SK-N-MC (cell line): ENCODE results near the gene OR10H5.

Experiments used
- EZH2 ChIP-seq: fragments of 200-600 bp; sonication (generic); IDR thresholded peaks from one replicate; pipeline ENCODE4 v1.6.1; 2017; ENCODE audit warnings: antibody characterized with exemption
- POLR2AphosphoS5 ChIP-seq: IDR thresholded peaks from 2 replicates; pipeline ENCODE4 v1.6.1; 2012; ENCODE audit warnings: mild to moderate bottlenecking, low read depth, low read length, borderline replicate concordance

DNA sequence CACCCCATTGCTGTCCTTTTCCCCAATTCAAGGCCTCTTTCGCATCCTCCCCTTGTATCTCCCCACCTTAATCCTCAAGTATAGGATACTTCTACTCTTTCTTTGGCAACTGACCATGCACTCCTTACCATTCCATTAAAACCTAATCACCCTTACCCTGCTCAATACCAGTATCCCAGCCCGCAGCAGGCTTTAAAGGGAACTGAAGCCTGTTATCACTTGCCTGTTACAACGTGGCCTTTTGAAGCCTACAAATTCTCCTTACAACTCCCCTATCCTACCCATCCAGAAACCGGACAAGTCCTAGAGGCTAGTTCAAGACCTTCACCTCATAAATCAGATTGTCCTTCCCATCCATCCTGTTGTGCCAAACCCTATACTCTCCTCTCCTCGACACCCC is 44.2 kb downstream of the OR10H5 start:
- TF ChIP-seq POLR2AphosphoS5, result no peak
- TF ChIP-seq EZH2, result no peak
